GM21423 (cell line): ENCODE data around the gene WLS.
A peak's percentile ranks its signal among the peaks of the same experiment; 100 is the strongest.
"Not testable (repeated sequence)": the region's sequence is repeated elsewhere in the genome, so short reads cannot be mapped to it uniquely, and the experiment has no call there.

ENCODE experiments used
- ATAC-seq: cut with Tn5 transposase; IDR thresholded peaks from one replicate; pipeline ENCODE4 v1.9.1; 2021; ENCODE audit warnings: mild to moderate bottlenecking, moderate library complexity; ENCODE audit not compliant: unreplicated experiment

WLS gene

DNA sequence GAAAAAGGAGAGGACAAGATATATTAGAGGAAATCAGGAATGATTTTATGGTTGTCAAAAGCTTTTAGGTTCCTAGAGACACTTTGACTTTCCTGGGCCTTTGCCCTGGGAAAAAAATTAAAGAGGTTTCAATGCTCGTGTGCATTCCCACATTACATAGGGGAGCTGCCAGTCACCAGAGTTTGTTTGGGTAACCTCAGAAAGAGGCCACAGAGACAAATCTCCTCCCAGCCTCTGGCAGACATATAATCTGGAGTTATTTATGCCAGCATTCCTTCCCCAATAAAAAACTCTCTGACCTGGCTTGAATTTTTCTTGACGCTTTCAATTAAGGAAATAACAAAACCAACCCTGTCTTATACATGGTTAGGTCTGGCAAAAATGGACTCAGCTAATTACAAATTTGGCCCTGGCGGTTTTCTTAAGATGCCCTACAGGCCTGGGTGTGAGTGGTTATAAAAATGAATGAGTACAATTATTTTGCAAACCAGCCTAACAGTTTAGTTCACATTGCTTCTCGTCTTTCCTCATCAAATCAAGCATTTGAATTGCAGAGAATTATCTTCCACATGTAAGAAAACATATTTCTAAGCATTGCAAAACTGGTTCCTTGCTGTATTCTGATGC, 63.7 kb downstream of the WLS start:
- ATAC-seq: no peak

DNA sequence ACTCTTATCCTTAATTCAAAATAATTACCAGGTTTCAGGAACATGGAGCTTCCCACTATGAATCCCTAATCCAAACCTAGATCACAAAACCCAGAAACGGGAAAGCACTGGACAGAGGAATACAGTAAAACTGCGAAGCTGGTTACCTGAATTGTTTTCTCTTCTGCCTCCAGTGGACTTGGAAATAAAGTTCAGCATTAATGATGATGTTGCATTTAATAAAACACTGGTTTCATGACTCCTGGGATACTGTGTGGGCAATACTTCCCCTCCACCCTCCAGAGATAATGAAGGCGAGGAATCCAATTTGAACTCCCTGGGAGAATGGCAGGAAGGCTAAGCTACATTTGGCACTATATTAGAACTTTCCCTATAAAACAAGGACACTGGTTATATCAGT, 65.1 kb downstream of the WLS start:
- no peak for ATAC-seq

DNA sequence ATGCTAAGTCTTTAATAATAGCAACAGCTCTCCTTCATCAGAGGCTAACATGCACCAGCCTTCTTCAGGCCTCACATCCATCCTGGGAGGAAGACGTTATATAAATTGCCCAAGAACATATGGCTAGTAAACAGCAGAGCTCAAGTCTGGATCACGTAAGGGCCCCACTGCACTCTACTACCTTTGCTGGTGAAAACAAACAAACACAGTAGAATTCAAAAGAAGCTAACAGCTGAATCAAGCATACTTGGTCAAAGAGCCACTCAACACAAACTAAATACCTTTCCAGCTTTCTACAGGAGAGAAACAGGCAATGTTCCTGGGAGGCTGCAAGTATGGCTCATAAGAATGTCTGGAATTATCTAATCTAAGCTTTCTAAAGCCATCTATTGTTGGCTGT, 66.0 kb downstream of the WLS start:
- no peak for ATAC-seq

DNA sequence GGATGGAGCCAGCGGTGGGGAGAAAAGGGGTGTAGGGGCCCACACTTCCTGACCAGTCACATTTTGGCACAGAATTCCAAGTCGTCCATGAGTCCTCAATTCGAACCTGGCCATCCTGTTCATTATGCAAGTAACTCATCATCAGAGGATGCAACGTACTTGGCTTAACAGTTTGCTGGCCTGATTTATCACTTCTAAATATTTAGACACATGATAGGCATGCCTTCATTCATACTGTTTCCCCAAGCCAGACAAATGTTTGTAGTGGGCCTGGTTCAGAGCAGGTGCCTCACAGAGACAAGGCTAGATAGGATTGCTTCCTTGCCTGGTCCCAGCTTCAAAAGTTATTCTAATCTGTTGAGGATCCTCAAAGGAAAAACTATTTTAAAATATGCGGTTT, 66.7 kb downstream of the WLS start:
- no peak for ATAC-seq

- ATAC-seq: no peak
These were observed 67.4 kb downstream of the WLS start for GRCh38 chr1:68164918-68165317.

GRCh38 chr1:68163220-68163619, 69.1 kb downstream of the WLS start:
- ATAC-seq: no peak

DNA sequence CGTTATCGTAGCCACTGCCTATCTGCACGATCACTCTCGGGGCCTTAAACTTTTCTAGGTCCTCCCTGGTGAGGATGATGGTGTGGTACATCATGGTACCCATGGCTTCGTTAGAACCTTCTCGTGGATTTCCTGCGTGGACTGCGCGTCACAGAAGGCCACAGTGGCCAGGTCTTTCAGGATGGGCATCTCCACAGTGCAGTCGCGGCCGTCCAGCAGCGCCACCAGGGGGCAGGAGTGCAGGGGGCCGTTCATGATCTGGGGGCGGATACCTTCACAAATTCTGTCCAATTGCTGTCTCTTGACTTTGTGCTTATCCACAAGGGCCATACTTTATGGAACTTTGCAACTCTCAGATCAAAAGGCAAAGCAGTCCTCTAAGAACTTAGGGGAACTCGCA, 69.6 kb downstream of the WLS start:
- ATAC-seq: no peak

DNA sequence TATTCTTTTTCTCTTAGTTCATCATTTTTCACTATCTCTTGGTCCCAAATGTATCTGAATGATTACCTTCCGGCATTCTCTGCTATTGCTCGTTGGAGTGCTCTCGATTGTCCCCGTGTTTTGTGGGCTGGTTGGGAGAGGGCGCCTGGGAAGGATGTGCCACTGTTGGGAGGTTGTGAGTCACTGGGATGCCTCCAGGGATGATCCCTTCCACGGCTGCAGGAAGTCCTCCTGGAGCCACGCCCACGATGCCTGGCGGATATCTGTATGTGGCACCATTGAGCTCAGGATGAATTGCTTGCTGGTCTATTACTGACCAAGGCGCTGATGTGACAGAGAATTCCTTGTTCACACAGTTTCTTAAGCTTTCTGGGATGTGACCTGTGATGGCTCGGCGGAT, 70.7 kb downstream of the WLS start:
- not testable (repeated sequence) for ATAC-seq

DNA sequence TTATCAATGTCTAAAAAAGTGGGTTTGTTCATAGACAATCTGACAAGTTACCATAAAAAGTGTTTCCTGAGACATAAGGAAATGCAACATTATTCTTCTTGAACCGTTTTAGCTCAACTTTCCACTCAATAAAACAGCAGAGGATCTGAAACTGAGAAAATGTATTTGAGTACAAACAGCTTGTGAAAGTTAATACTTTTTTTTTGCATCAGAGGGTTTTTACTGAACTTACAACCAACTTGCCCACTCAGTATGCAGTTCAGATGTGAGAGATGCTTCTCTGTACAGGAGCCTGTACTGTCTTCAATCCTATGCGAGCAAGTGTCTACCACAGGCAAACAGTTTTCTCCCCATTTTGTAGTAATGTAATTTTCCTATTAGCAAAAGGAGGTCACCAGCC, 71.4 kb downstream of the WLS start:
- peak; percentile 83 for ATAC-seq

DNA sequence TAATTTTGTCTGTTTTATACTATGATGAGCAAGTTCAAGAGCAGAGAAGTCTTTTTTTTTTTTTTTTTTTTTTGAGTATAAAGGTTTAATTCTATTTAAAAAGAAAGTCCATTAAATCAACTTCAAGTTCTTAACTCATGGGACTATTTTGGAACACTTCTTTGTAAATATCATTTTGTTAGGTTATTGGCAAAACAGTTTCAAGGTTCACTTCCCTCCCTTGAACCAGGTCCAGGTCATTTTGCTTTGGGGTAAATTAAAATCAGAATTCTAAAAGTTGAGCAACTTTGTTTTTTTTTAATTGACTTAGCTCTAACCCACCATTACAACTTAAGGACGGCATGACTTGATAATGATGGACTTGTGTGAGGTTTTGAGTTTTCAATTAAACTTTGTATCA, 72.3 kb downstream of the WLS start:
- ATAC-seq: no peak

DNA sequence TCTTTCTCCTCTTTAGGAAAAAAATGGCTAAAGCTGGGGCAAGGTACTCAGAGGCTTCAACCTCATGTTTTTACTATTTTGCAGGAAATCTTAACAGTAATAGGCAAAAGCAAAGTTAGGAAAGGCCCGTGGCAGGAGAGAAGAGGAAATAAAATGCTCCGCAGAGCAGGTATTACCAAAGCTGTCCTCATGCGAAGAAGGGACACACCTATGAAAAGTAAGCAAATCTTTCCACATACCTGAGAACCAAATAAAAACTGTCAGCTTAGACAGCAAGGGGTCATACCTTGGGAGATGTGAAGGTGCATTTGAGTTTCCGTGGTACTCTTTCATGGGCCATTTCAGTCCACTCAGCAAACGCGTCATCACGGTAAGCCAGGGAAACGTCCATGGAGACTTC, 73.5 kb downstream of the WLS start:
- ATAC-seq: no peak

- ATAC-seq: no peak
These were observed 74.9 kb downstream of the WLS start for GRCh38 chr1:68157416-68157815.

GRCh38 chr1:68151690-68152089, 80.6 kb downstream of the WLS start:
- no peak for ATAC-seq

- ATAC-seq: no peak
These were observed 82.4 kb downstream of the WLS start for GRCh38 chr1:68149907-68150306.

DNA sequence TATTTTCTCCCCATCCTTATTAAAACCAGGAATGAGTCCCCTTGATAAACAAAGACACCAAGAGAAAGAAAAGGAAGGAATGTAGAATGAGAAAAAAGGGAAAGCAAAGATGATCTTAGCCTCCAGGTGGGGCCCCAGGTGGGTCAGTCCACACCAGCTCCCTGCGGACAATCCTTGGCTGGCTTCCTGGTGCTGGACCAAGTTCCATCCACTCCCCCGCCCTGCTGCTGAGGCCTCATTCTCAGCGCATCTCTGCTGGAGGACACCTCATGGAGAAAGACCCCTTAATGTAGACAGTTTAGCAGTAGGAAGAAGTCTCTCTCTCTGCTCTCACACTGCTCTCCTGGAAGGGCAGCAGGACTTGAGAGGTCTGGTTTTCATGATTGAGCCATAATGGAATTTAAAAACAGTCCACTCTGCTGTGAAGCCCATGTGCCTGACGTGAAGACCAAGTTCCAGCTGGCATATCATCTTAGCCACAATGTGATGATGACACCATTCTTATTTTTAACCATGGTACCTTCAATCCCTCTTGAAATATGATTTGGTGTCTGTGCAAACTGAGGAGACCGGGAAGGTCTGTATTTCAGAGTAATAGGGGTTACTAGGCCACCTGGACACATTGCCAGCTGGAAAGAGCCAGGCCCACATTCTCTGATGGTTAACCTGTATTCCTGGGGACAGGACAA, 83.1 kb downstream of the WLS start:
- no peak for ATAC-seq

DNA sequence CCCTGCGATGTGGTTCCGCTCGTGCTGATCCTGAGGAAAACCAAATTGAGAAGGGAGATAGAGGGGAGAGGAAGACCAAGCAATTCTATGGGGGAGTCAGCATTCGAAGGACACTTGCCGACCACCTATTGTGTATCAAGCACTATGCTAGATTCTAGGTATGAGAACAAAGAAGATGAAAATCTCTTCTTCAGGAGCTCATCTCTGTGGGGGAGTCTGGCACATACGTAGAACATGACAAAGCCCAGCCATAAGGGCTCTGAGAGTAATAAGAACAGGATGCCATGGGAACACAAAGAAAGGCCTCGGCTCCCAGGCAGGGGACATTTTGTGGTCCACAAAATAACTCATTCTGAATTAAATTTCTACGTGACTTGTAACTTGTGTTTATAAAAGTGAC, 83.7 kb downstream of the WLS start:
- no peak for ATAC-seq

DNA sequence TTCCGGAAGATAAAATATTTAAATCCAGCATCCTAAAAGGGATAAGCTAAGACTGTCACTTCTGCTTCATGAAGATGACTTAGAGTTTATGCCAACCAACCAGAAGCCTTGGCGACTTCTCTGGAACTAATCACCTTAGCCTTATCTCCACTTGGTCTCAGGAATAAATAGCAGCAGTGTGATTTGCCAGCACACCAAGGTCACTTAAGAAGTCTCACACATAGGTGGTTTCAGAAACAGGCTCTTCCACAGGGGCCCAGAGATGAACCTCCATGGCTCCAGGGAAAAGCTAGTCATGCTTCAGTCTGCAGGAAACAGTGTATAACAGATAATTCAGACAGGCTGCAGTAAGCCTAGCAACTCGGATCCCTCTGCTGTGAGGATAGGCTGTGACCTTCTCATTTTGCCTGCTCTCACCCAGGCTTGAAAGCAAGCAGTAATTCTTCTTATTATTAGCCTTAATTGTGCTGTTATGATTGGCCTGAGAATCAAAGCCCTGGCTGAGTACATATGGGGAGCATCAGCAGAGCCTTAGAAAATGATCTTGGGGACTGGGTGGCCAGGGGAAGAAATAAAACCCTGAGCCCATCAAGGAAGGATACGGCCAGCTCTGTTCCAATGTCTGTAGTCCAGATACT, 84.7 kb downstream of the WLS start:
- ATAC-seq: no peak

- ATAC-seq: no peak
These were observed 86.8 kb downstream of the WLS start for GRCh38 chr1:68145418-68146126.

DNA sequence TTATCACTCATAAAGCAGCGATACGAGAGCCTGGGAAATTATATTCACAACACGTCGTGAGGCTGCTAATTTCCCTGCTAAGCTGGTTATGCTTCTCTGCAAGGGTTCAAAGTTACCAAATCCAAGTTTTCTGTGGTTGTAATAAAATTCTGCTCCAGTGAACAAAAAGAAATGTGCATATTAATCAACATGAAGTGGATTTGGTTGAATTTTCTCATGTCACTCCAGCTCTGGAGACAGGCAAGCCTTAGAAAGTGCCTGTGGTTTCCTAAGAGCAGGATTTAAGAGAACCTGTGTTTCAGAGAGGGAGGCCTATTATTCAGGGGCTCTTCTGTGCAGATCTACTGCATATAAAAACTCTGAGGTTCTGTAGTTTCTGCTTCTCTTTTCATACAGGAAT, 87.5 kb downstream of the WLS start:
- no peak for ATAC-seq

GRCh38 chr1:68143633-68144032, 88.7 kb downstream of the WLS start:
- ATAC-seq: no peak

- no peak for ATAC-seq
These were observed 89.9 kb downstream of the WLS start for GRCh38 chr1:68142461-68142860.

- ATAC-seq: no peak
These were observed 90.3 kb downstream of the WLS start for GRCh38 chr1:68142036-68142435.
